H1 (cell line): ENCODE measurements around the gene PHTF1. TPM values are rescaled to one million over a fixed set of nuclear protein-coding genes. Genes with fewer than 3 reads are reported as not detected.

Experiments used
- CTCF ChIA-PET: fragments of 300-600 bp; sonication (Branson Sonifier 250); formaldehyde crosslinking; loops from one replicate; lab custom pipeline; 2021; ENCODE audit not compliant: partially characterized antibody; lab: Charles Lee
- POLR2A ChIA-PET: fragments of 300-600 bp; sonication (Branson Sonifier 250); formaldehyde crosslinking; loops from one replicate; lab custom pipeline; 2021; ENCODE audit warnings: inconsistent platforms; ENCODE audit not compliant: partially characterized antibody; lab: Charles Lee
- DNase-seq, 2 experiments: peaks; one replicate each; pipeline versions ENCODE4 v3.0.0 to v3.0.0-alpha.2; 2010 to 2022; ENCODE audit warnings: low spot score in 2 of 2, low read depth in 1 of 2, mixed read lengths in 1 of 2
- FAIRE-seq: peaks from 2 replicates; lab custom pipeline; 2011; peaks lifted over from hg19 to GRCh38; lab: Jason Lieb, UNC
- H2AFZ ChIP-seq: 2 replicates; pipeline ENCODE4 v1.8.1; 2012; ENCODE audit warnings: low read length, inconsistent platforms
- H2AK5ac ChIP-seq: 2 replicates; pipeline ENCODE4 v1.6.1; 2013; ENCODE audit warnings: low read depth, low read length
- H2BK120ac ChIP-seq: replicated peaks from 2 replicates; pipeline ENCODE3; 2013; ENCODE audit warnings: low read depth, low read length, inconsistent platforms
- H2BK12ac ChIP-seq: 2 replicates; pipeline ENCODE4 v1.6.1; 2013; ENCODE audit warnings: low read depth, low read length
- H2BK15ac ChIP-seq: 2 replicates; pipeline ENCODE4 v1.6.1; 2013; ENCODE audit warnings: low read length
- H2BK20ac ChIP-seq: 2 replicates; pipeline ENCODE4 v1.6.1; 2013; ENCODE audit warnings: low read length
- H2BK5ac ChIP-seq: 2 replicates; pipeline ENCODE4 v1.6.1; 2013; ENCODE audit warnings: low read depth, low read length
- H3K14ac ChIP-seq: 2 replicates; pipeline ENCODE4 v1.6.1; 2013; ENCODE audit warnings: inconsistent platforms; ENCODE audit not compliant: insufficient read length
- H3K18ac ChIP-seq: 2 replicates; pipeline ENCODE4 v1.6.1; 2013; ENCODE audit warnings: low read length; ENCODE audit errors: extremely low read depth
- H3K23ac ChIP-seq: 2 replicates; pipeline ENCODE4 v1.6.1; 2013; ENCODE audit warnings: inconsistent platforms; ENCODE audit not compliant: insufficient read length
- H3K23me2 ChIP-seq: 2 replicates; pipeline ENCODE4 v1.6.1; 2013; ENCODE audit warnings: low read depth, low read length
- H3K27ac ChIP-seq: 2 replicates; pipeline ENCODE4 v1.6.1; 2011; ENCODE audit warnings: low read depth, low read length, inconsistent platforms
- H3K27me3 ChIP-seq, 4 experiments: replicated peaks in 1 of 4; 1 replicate in 1 of 4; 2 replicates in 3 of 4; pipeline versions ENCODE4 v1.6.1 to v1.8.1; 2011 to 2013; ENCODE audit warnings: low read length in 3 of 4, mild to moderate bottlenecking in 3 of 4, inconsistent platforms in 2 of 4, mixed read lengths in 2 of 4, moderate library complexity in 1 of 4; ENCODE audit not compliant: control insufficient read depth in 3 of 4, insufficient read depth in 3 of 4; ENCODE audit errors: extremely low read depth in 1 of 4
- H3K36me3 ChIP-seq, 4 experiments: 2 replicates each; pipeline versions ENCODE4 v1.6.1 to v1.8.1; 2011 to 2013; ENCODE audit warnings: mild to moderate bottlenecking in 4 of 4, low read length in 3 of 4, moderate library complexity in 2 of 4, control low read depth in 1 of 4, inconsistent platforms in 1 of 4; ENCODE audit not compliant: insufficient read depth in 4 of 4, control insufficient read depth in 2 of 4
- H3K4ac ChIP-seq: replicated peaks from 2 replicates; pipeline ENCODE3; 2013; ENCODE audit warnings: low read length, low read depth, mixed read lengths, inconsistent platforms; ENCODE audit not compliant: insufficient read length
- H3K4me1 ChIP-seq, 4 experiments: replicated peaks in 1 of 4; 1 replicate in 1 of 4; 2 replicates in 3 of 4; pipeline versions ENCODE4 v1.6.1 to v1.8.1; 2011 to 2013; ENCODE audit warnings: low read length in 3 of 4, inconsistent platforms in 2 of 4, mixed read lengths in 1 of 4; ENCODE audit not compliant: insufficient read depth in 4 of 4, control insufficient read depth in 3 of 4
- H3K4me2 ChIP-seq, 2 experiments: 2 replicates each; pipeline versions ENCODE4 v1.6.1 to v1.8.1; 2011 to 2013; ENCODE audit warnings: low read depth in 2 of 2, low read length in 2 of 2, control low read depth in 1 of 2, inconsistent platforms in 1 of 2, mild to moderate bottlenecking in 1 of 2; ENCODE audit not compliant: insufficient read depth in 1 of 2
- H3K4me3 ChIP-seq, 4 experiments: fragments of 200-600, 300-600 bp in 1 of 4; sonication (generic), shearing (Covaris generic), sonication (Bioruptor Twin) in 1 of 4; 2 replicates each; pipeline versions ENCODE4 v1.5.1 to v1.8.1; 2011 to 2016; ENCODE audit warnings: low read length in 4 of 4, low read depth in 3 of 4, control low read depth in 2 of 4, inconsistent platforms in 2 of 4, mild to moderate bottlenecking in 2 of 4, mixed read lengths in 1 of 4, moderate library complexity in 1 of 4; ENCODE audit not compliant: insufficient read depth in 2 of 4; ENCODE audit errors: extremely low read depth in 1 of 4
- H3K56ac ChIP-seq: replicated peaks from 2 replicates; pipeline ENCODE3; 2013; ENCODE audit warnings: low read depth, mild to moderate bottlenecking, mixed read lengths, low read length, inconsistent platforms; ENCODE audit not compliant: insufficient read length
- H3K79me1 ChIP-seq: 2 replicates; pipeline ENCODE4 v1.6.1; 2013; ENCODE audit warnings: low read depth, low read length, control low read depth
- H3K79me2 ChIP-seq, 2 experiments: 2 replicates each; pipeline versions ENCODE4 v1.6.1 to v1.8.1; 2012 to 2013; ENCODE audit warnings: low read length in 2 of 2, mild to moderate bottlenecking in 2 of 2, inconsistent platforms in 1 of 2; ENCODE audit not compliant: insufficient read depth in 2 of 2, control insufficient read depth in 1 of 2
- H3K9ac ChIP-seq, 4 experiments: replicated peaks in 1 of 4; 1 replicate in 1 of 4; 2 replicates in 3 of 4; pipeline versions ENCODE4 v1.6.1 to v1.8.1; 2011 to 2013; ENCODE audit warnings: low read depth in 3 of 4, low read length in 3 of 4, control low read depth in 2 of 4, mild to moderate bottlenecking in 2 of 4, moderate library complexity in 2 of 4, inconsistent platforms in 1 of 4; ENCODE audit errors: extremely low read depth in 1 of 4
- H3K9me3 ChIP-seq, 2 experiments: 2 replicates each; pipeline versions ENCODE4 v1.6.1 to v1.8.1; 2012 to 2013; ENCODE audit warnings: mild to moderate bottlenecking in 2 of 2, moderate library complexity in 2 of 2, control low read depth in 1 of 2, inconsistent platforms in 1 of 2, low read depth in 1 of 2, low read length in 1 of 2, mixed read lengths in 1 of 2; ENCODE audit not compliant: insufficient read depth in 2 of 2
- H4K20me1 ChIP-seq, 2 experiments: replicated peaks in 1 of 2; 2 replicates each; pipeline versions ENCODE3 to v1.8.1; 2011 to 2013; ENCODE audit warnings: inconsistent platforms in 2 of 2, low read length in 2 of 2, mild to moderate bottlenecking in 1 of 2; ENCODE audit not compliant: insufficient read depth in 2 of 2, control insufficient read depth in 1 of 2
- H4K5ac ChIP-seq: 2 replicates; pipeline ENCODE4 v1.6.1; 2013; ENCODE audit warnings: low read length, low read depth, mixed read lengths, inconsistent platforms; ENCODE audit not compliant: insufficient read length
- H4K8ac ChIP-seq: 2 replicates; pipeline ENCODE4 v1.8.0; 2013; ENCODE audit warnings: mild to moderate bottlenecking, moderate library complexity, low read length, inconsistent platforms; ENCODE audit not compliant: insufficient read depth; ENCODE audit errors: extremely low read depth
- H4K91ac ChIP-seq: replicated peaks from 2 replicates; pipeline ENCODE3; 2013; ENCODE audit warnings: low read length, mixed read lengths, inconsistent platforms; ENCODE audit not compliant: insufficient read length
- CBX8 ChIP-seq: fragments of 300-800, 300-1000 bp; sonication (generic); IDR thresholded peaks from 2 replicates; pipeline ENCODE4 v1.7.1; 2016; ENCODE audit warnings: low read depth, low read length, borderline replicate concordance
- KDM1A ChIP-seq: fragments of 200-600, 300-600 bp; sonication (generic); IDR thresholded peaks from 2 replicates; pipeline ENCODE4 v1.7.1; 2016; ENCODE audit warnings: mild to moderate bottlenecking, low read length, borderline replicate concordance
- RFX5 ChIP-seq: IDR thresholded peaks from 2 replicates; pipeline ENCODE4 v1.6.1; 2011; ENCODE audit warnings: low read depth, low read length, improper control_type of control experiment, borderline replicate concordance
- WGBS, 2 experiments: shearing (Covaris generic) in 1 of 2; methylation state at CpG; one replicate each; pipeline versions ENCODE4 v1.1.6 to v1.1.7; 2013 to 2015; ENCODE audit warnings: low lambda C conversion rate in 2 of 2, mixed read lengths in 2 of 2, inconsistent platforms in 1 of 2, low coverage in 1 of 2, missing lambda C conversion rate in 1 of 2; ENCODE audit not compliant: insufficient replicate concordance in 2 of 2, insufficient coverage in 1 of 2, insufficient read length in 1 of 2; ENCODE audit errors: extremely low coverage in 1 of 2, missing lambda C conversion rate in 1 of 2; 5-methylcytosine and 5-hydroxymethylcytosine counted together
- polyA plus RNA-seq, 7 experiments: library from polyadenylated mRNA; depleted of rRNA in 3 of 7; stranded (reverse) in 5 of 7; unstranded in 2 of 7; fragments of >200 nt in 5 of 7; fragments of 200-250 nt in 2 of 7; gene quantifications; 1 replicate in 5 of 7; 2 replicates in 1 of 7; 4 replicates in 1 of 7; pipeline versions ENCODE4 v1.2.1 to v1.2.3, GENCODE V29; 2011 to 2013; ENCODE audit warnings: missing spikeins in 2 of 7, mixed read lengths in 2 of 7
- total RNA-seq: library from RNA; stranded (reverse); fragmentation: NEBNext Ultra II Directional; extraction: Animal tissue kit (Norgen Biotek cat#: 25700); gene quantifications from 2 replicates; pipeline ENCODE4 v1.2.1, GENCODE V29; 2021

PHTF1 gene
- total and polyA plus RNA-seq, 2 of the 8 experiments (the other 6 are each of a cell fraction or from before 2014, with no cell fraction given): 9.1 to 26.9 TPM

DNA sequence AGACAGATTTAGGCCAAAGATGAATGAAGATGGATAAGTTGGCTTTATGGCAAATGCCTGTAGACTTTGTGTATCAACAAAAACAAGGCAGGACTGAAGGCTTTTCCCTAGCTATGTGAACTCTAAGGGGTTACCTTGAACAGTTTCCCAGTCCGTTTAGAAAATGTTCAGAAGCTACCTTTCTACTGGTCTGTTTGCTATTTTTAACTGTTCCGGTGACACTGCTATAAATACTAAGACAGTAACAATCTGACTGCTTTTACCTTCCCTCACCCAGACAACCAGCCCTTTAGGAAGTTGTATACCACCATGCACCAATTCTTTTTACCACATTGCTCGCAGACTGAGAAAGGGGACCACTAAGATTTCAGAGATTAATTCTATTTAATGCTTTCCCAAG lies 102.2 kb downstream of the PHTF1 start:
- Histone ChIP-seq H3K79me2 (no peaks in the 10 kb centered on the region), H4K5ac (no peak overlapping the region), H4K91ac (no peak overlapping the region), H3K18ac (no peak overlapping the region), H3K9ac (no peak overlapping the region), H3K14ac (no peak overlapping the region), H2BK12ac (no peak overlapping the region), H3K27me3 (no peaks in the 10 kb centered on the region), H3K23ac (no peak overlapping the region), H4K8ac (no peak overlapping the region), H2BK20ac (no peak overlapping the region), H3K79me1 (no peaks in the 10 kb centered on the region), H3K23me2 (no peaks in the 10 kb centered on the region), H2BK120ac (no peak overlapping the region), H2AK5ac (no peak overlapping the region), H4K20me1 (no peaks in the 10 kb centered on the region), H2AFZ (no peak overlapping the region), H3K36me3 (no peaks in the 10 kb centered on the region), H3K4me1 (no peaks in the 10 kb centered on the region), H3K4ac (no peak overlapping the region), H3K27ac (no peak overlapping the region), H3K4me3 (no peak overlapping the region), H3K56ac (no peak overlapping the region), H2BK5ac (no peak overlapping the region), H3K9me3 (no peaks in the 10 kb centered on the region), H2BK15ac (no peak overlapping the region), H3K4me2 (no peak overlapping the region)
- no peak for DNase-seq
- no peak for TF ChIP-seq KDM1A
- no peak for TF ChIP-seq CBX8
- no peak for TF ChIP-seq RFX5
- CTCF ChIA-PET: interaction anchor here (1.4 kb wide), 1 partner anchor 517 kb away, joined by 3 read pairs; no protein-coding TSS in a partner anchor
- POLR2A ChIA-PET: no interaction called here
- no peak for FAIRE-seq
- 95% methylated on average over 3 of the region's 3 CpGs; no CpG with 5 or more reads in 1 of the 2 experiments for WGBS, 2 experiments
